Dedifferentiated amniotic fluid mesenchymal stem cell (primary cell): ENCODE results near the gene FAM193B.
"Not testable (repeated sequence)": the region's sequence is repeated elsewhere in the genome, so short reads cannot be mapped to it uniquely, and the experiment has no call there.

Source experiments
- DNase-seq: peaks from one replicate; pipeline ENCODE4 v3.0.0-alpha.2; 2016; ENCODE audit errors: extremely low spot score

FAM193B gene

DNA sequence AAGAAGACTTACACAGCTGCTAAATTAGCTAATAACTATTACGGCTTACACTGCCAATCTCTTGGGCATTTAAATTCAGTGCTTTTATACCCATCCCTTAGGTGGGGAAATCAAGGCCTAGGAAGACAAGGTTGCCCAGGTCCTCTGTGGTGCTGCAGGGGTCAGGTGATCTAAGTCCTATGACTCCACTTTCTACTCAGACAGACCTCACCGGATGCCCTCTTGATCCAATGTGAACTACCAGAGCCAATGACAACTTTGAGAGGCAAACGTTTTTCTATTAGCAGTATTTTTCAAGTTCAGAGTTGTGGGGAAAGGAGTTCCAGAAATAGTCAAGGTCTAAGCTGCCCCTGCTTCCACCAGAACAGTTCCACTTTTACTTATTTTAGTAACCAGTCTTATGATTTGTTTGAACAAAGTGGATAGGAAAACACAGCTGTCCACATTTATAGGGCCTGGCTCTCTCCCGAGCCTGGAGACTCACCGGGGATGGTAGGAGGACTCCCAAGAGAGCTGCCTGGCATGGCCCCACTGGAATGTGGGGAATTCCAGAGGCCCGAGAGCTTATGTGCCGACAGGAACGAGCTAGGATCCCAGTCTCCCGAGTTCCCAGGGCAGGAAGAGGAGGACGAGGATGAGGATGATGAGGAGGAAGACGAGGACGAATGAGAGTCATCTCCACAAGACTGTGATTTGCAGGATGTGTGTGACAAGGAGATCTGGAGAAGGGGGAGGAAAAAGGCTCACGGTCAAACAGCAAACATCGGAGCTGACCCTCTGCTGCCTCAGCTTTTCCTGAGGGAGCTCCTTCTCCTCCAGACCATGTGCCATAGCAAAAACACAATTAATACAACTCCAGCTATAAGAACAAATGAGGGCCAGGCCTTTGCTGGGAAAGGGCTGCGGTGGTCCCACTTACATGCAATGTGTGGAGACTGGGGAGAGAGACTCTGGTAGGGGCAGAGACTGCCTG, 16.7 kb downstream of the FAM193B start:
- DNase-seq, result peak; percentile 66

DNA sequence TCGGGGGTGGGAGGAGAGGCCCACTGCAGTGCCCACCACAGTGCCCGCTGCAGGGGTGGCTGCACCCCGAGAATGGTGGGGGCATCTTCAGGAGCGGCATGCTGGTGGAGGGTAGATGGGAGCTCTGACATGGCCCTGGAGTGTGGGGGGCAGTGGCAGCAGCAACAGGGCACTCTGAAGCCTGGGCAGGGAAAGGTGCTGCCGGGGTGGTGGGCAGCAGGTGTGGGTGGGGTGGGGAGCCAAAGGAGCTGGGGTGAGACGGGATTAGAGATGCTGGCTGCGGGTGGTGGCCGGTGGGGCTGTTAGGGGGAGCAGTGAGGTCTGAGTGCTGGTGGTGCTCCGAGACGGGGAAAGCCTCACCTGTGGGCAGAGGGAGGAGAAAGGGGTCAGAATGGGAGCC, 18.0 kb downstream of the FAM193B start:
- DNase-seq, result no peak

DNA sequence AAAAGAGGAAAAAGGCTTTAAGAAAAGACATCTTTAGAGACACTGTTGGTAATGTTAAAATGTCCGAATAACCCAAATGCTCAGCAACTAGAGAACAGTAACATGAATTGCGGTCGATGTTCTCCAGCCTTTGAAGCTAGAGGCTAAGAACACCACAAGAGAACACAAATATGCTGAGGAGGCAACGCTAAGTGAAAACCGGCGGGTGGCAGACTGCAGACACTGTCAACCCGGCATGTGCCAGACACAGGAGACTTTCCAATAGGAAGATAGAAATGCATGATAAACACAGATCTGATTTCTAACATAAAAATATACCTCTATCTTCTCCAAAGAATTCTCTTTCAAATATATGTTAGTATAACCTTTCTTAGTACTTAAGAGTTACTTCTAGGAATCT, 19.2 kb downstream of the FAM193B start:
- DNase-seq, result no peak

DNA sequence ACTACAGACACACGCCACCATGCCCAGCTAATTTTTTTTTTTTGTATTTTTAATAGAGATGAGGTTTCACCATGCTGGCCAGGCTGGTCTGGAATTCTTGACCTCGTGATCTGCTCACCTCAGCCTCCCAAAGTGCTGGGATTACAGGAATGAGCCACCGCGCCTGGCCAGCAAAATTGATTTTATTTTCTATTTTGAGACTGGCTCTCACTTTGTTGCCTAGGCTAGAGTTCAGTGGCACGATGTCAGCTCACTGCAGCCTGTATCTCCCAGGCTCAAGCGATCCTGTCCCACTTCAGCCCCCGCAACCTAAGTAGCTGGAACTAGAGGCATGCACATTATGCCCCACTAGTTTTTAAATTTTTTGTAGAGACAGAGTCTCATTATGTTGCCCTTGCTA, 19.9 kb downstream of the FAM193B start:
- DNase-seq, result not testable (repeated sequence)

DNA sequence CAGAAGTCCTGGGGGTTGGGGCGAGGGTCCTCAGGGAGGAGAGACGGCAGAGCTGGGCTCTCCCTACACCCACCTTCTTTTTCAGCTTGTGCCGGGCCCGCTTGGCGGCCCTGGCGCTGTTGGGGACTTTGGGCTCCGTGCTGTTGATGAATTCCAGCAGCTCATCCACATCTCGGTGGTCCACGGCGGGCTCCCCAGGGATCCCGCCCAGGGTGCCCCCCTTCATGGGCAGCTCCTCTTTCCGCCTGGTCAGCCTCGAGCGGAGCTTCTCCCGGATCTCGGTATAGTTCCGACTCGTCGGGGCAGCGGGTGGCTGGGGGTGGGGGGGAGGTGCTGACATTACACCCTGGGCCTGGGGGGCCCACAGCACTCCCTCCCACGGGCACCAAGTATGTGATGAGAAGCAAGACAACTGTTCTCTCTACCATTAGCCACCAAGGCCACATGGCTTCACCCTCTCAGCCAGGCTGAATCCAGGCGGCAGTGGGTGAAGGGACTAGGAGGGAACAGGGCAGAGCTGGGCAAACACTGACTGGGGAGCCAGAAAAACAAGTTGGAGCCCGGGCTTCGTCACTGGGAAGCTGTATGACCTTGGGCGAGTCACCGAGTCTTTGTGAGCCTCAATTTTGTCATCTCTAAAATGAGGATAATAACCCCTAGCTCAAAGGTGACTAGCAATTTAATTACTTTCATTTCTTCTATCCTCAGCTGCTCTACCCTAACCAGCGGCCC, 23.0 kb downstream of the FAM193B start:
- no peak for DNase-seq

DNA sequence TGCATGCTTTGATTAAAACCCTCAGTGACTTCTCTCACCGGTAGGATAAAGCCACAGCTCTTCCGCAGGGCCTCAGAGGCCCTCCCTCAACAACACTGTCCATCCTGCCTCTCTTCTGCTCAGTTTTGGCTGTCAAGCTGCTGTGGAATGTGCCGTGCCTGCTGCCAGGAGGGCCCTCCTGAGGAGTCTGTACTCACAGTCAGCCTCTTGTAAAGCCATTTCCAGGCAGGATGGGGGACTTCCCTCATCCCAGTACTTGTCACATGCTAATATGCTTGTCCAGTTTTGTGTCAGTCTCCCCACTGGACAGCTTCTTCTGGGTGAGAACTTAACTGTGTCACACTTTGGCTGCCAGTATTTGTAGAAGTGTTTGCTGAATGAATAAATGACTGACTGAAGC, 23.7 kb downstream of the FAM193B start:
- no peak for DNase-seq

DNA sequence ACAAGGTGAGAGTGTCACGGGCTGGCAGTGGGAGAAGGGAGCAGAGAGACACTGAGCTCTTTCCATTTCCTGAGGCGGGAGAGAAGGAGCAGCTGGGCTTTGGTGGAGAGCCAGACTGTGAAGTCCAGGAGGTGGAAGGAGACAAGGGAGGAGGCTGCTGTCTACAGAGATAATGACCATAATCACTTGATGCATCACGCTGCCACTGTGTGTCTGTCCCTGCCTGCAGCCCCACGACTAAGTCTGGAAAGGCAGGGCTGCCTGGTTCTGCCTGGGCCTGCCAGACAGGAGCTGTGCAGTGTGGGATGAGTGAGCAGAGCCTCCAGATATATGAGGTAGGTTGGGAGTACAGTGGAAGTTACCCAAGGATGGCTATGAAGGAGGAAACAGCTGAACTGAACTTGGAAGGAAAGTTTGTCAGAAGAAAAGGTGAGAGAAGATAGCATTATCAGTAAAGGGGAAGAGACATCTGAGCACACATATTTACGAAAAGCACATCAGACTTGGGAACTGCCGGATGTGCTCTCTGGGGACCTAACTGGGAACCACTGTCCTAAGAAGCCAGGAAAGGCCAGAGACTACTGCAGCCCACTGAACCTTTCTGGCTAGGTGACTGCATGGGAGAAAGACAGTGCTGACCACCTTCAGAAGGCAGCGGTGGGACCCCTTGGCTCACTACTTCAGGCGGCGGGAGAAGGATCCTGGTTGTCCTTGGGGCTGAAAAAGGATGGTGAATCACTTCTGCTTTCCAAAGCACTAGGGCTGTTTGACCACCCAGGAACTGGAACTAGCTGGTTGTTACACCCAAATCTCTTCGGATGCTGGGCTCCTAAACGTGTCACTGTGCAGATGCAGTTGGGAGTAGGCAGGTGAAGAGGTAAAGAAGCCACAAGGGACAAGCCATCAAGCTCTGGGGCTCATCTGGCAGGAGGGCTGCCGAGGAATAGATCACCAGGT, 24.8 kb downstream of the FAM193B start:
- no peak for DNase-seq

DNA sequence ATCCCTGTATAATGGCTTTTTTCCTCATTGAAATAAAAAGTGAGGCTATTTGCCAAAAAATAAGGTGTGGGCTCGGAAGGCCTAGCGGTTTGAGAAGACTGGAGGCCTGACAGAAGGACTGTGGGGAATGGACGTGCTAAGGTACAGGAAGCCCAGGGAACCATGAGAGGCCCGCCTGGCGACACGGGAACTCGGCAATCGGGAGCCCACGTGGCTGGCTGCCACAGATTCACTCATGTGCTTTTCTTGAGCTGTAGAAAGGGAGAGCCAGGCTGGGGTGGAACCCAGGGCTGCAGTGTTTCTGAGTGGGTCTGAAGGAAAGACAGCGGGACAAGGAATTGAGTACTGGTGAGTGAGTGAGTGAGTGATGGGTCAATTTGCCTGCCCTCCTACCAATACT, 25.7 kb downstream of the FAM193B start:
- no peak for DNase-seq

DNA sequence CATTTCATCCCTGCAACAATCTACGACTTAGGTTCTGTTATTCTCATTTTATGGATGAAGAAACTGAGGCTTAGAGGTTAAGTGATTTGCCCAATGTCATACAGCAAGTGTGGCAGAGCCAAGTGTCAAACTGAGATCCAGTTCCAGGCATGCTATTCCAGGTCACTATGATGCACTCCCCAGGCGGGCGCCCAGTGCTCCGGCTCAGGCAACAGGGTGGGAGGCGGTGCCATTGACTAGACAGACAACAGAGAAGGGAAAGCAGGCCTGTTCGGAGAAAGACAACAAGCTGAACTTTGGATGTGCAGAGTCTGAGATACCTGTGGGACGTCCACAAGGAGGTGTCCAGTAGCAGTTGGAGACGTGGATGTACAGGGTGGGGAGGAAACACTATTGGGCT, 26.8 kb downstream of the FAM193B start:
- DNase-seq, result no peak

DNA sequence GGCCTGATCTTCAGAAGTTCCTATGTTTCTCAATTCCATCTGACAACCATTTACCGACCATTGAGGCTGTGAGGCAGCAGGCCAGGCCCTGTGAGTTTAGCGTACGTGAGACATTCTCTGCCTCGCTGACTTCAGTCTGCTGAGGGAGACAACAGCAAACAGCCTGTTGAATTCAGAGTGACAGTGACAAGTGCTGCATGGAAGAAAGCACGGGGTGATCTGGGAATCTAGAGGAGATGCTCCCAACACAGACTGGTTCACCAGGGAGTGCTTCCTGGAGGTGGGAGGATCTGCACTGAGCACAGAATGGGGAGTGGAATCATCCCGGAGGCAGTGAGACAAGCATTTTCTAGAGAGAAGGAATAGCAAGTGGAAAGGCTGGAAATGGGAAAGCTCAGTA, 27.6 kb downstream of the FAM193B start:
- DNase-seq, result no peak

DNA sequence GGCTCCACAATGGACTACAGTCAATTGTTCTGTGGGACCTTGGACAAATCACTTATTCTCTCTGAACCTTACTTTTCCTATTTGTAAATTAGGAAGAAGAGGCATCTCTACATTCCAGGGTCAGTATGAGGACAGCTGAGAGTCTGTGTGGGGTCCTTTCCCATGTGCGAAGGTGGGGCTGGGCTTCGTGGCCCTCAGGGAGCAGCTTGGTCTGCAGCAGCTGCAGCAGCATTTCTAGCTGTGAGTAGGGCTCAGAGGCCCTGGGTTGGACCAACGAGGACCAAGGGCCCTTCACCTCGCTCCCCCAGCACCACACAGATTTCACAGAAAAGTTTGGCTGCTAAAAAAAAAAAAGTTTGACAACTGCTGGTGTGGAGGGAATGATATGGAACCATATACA, 28.2 kb downstream of the FAM193B start:
- DNase-seq, result no peak

DNA sequence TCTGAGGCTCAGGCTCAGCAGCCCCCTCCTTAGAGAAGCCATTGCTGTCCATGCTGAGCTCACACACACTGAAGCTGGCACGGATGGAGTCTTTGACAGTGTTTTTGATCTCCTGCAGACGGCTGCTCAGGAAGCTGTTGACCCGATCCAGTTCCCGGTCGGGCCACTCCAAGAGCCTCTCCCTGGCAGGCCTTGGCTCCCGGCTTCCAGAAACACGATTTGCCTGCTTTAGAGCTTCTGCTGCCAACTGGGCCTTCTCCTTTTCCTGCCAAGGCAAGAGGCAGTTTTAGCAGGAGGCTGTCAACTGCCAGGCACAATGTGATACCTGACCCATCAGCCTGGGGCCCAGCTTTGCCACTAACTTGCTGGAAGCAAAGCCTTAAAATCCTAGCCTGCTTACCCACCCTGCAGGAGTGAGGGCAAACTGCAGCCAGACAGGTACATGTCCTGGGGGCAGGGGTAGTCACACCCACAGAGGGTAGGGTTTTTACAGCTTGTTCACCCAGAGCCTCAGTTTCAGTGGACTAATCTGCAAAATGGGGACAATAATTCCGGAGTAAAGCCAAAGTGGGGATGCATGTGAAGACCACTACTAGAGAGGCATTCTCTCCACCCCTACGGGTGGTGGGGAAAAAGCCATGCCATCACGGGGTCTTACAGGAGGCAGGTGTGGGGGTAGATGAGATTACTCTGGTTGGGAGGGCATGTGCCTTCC, 29.3 kb downstream of the FAM193B start:
- DNase-seq, result no peak

DNA sequence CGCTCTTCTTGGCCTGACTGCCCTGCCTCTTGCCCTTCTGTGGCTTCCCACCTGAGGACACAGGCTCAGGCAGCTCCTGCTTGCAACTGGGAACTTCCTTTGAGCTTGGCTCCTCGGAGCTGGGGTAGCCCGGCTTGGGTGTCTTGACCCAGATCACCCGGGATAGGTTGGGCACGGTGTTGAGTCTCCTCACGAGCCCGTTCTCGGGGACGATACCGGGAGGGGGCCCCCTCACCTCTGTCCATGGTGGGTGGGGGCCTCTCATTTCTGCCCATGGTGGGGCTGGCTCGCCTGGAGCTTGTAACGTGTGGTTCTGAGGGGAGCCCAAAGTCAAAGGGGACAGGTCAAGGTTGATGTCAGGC, 29.8 kb downstream of the FAM193B start:
- DNase-seq, result no peak

DNA sequence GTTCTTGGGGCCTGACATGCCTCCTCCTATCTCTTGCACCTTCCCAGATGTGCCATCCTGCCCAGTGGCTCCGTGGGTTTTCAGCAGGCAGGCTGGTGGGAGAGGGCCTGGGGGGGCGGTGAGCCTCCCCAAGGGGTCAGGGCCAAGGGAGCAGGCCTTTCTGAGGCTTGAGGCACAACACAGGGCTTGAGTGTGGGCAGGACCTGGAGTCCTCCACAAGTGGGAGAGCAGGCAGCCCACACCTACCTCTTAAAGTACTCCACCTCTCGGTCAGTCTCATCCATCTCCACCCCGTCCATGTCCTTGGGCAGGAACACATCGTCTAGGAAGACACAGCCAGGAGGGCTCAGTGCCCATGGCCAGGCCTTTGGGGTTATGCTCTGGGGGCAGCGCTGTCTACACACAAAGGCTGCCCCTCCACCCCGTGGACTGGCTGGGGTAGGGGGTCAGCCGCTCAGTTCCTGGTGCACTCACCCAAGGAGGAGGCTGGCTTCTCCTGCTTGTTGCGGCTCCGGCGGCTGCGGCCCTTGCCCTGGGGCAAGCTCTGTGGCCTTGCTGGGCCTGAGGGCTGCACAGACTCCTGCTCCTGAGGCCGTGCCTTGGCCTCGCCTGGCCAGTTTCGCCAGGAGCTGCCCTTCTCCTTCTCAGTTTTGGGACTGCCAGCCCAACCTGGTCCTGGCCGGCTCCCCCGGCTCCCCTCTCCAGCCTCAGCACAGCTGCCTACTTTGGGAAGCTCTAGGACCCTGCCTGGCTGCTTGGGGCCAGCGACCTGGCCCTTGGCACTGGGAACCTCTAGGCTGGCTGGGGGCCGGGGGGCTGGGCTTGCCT, 30.4 kb downstream of the FAM193B start:
- no peak for DNase-seq

DNA sequence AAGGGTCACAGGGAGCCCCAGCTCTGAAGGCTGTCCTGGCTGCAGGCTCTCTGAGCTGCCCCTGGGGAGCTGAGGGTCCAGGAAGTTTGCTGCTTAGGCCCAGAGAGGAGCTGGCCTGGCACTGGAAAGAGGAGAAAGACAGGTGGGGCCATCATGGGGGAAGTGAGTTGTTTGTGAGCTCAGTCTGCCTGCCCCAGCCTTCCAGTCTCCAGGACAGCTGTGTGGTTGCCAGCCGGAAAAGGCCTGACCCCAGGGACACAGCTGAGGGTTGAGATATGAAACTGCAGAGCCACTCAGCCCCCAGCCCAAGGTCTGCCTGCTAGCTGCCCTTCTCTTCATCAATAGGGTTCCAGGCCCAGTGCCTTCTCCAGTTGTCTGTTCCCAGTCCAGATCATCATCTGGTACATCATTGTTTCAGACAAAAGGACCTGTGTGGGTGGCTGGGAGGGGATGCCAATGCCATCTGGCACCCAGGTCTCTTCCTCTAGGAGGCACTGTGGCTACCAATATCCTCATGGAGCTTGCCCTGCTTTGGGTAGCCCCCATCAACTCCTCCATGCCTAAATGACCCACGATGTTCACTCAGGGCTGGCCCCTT, 33.3 kb downstream of the FAM193B start:
- DNase-seq, result no peak

DNA sequence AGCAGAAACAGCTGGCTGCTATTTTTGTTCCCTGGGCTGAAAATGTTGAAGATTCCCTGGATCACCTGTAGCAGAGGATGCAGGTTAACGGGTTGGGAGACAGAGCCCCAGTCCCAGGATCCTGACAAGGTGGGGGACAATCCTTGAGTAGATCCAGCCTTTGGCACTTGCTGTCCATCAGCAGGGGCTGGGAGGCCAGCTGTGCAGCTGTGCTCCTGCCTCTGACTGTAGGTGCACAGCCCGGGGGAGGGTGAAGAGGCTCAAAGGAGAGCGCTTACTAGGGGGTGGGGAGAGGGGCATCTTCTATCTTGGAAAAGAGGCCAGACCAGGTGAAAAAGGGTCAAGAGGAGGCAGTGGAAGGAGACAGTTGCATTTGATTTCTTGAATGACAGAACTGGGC, 34.1 kb downstream of the FAM193B start:
- DNase-seq, result no peak

DNA sequence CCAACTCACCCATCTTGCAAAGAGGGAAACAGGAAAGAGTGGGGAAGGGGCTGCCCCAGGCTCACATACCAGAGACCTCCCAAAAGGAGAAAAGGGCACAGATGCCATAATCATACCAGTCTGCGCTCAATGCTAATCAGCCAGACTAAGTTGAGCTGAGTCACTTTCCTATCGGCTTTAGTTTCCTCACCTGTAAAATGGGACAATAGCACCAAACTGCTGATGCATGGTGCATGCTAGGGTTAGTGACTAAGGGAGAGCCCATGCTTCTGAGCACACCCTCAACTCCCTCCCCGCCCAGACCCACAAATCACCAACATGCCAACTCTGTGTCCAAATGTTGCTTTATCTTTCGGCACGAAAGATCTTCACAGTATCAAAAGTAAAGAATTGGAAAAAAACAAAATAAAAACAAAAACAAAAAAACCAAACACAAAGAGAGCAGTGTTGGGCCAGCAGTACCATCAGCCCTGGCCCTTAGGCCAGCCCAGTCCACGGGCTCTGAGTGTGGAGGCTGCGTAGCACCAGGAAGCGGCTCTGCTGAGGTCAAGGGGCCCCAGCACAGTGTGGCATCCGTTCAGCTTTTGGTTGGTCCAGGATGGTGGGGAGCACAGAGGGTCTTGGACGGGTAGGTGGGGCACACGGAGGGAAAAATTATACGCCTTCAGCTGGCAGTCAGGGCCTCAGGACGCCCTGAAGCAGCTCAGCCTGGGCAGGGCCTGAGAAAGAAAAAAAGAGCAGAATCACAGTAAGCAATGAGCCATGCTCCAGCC, 34.7 kb downstream of the FAM193B start:
- DNase-seq, result no peak

DNA sequence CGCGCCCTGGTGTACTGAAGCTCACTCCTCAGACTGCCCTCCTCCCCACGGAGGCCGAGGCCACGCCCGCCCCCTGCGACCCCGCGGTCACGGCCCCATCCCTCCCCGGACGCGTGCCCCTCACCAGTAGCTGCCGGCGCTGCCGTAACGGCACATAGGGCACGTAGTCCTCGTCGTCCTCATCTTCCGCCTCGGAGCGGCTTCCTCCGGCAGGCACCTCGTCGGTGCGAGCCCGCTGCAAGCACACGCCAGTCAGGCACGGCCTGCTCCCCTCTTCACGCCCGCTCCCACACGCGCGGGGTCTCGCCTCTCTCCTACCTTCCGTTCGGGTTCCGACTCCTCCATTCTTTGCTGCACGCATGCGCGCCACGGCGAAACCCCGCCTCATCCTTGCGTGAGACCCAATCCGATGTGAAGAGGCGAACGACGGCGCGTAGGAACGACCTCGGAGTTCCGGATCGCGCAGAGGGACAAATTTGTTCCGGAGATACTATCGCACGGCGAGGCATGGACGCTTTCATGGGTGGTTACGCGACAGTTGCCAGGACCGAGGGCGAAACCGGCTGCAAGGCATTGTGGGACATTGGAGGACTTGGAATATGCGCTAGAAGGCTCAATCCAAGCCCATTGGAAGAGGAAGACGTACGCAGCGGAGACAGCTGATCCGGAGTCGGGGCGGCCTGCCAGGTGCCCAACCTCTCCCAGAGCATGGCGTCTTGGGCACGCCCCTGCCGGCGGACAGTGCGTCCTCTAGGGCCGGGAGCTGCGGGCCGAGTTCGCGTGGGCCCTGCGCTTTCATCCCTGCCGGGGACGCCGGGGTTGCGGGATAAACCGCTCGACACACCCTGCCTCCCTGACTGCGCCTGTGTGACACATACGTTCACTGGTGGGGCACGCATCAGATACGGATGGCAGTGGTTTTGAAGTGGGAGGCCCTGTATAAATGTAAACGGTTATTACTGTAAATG, 37.5 kb downstream of the FAM193B start, which contains the start of gene DDX41:
Gene DDX41 (minus strand): TSS at position 361 of the 968 bp plus-strand sequence. CDS start 16 bp downstream, at position 345.
- peak; percentile 99 for DNase-seq
